Measurements from ENCODE around the gene MRPS25. TPM values are rescaled to one million over a fixed set of nuclear protein-coding genes. Genes with fewer than 3 reads are reported as not detected.

Gene MRPS25
- total and polyA plus RNA-seq, 2 experiments from 2014 or later = 27.2 to 41.8 TPM

DNA sequence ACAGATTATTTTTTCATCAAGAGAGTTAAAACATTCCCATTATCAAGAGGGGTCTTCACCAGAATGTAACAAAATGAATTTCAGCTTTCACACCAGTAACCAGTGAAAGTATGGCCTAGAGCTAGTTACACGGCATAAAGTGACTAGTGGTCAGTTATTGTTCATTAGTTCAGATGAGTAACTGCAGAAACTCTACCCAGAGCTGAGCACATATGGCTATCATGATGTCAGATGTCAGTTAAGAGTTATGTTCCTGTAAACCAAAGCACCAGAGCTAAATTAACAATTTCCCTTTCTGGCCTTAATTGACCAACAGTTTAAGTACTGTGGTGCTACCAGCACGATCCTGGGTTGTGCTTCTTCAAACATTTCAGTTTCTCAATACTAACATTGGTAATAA, 6.6 kb upstream of the MRPS25 start:
- Histone ChIP-seq H3K4me2 (ENCODE audit: unreplicated experiment) (no peak overlapping the region), H3K9me2 (ENCODE audit: insufficient read depth) (no peaks in the 10 kb centered on the region), H3K27me3 (replicated peaks; ENCODE audit: insufficient read depth) (no peaks in the 10 kb centered on the region), H3K9ac (no peak overlapping the region), H3K4me1 (ENCODE audit: insufficient read depth) (no peaks in the 10 kb centered on the region), H3K9me3 (ENCODE audit: low read depth) (no peaks in the 10 kb centered on the region), H3K4me3 (no peak overlapping the region), H3K36me3 (ENCODE audit: low read depth) (peaks cover 27% of the 10 kb centered on the region), H3K79me2 (ENCODE audit: insufficient read depth) (no peaks in the 10 kb centered on the region), H3K27ac (no peak overlapping the region), H2AFZ (no peak overlapping the region), H4K20me1 (ENCODE audit: insufficient read depth) (no peaks in the 10 kb centered on the region), H3F3A (ENCODE audit: insufficient read depth) (no peaks in the 10 kb centered on the region)
- TF ChIP-seq EZH2phosphoT487 (IDR thresholded peaks at IDR 0.05; ENCODE audit: insufficient read depth, low read depth) = no peak
- no peak for TF ChIP-seq EZH2 (IDR thresholded peaks at IDR 0.05; ENCODE audit: insufficient read depth, poor library complexity, severe bottlenecking)
- DNase-seq = no peak
- 97 to 100% methylated on average over 2 of the region's 2 CpGs for WGBS, 2 experiments (ENCODE audit: low coverage in 1 of 2, low lambda C conversion rate in 2 of 2, missing lambda C conversion rate in 2 of 2)
- in situ Hi-C loops (cut with MboI) = no loop called here

DNA sequence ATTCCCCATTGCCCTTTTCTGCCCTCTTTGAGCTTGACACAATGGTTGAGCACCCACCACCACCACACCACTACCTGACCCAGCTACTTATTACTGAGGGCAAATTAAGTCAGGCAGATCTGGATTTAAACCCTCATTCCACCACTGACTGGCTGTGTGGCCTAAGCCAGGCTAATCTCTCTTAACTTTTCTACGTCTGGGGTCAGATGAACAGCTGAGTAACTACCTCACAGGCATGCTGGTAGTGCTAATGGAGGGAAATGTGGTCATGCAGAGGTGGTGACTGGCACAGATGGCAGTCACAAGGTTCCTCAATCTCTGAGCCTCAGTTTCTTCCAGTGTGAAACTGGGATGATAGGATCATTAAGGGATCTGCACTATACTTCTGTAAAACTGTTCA, 4.3 kb upstream of the MRPS25 start:
- Histone ChIP-seq H3K9me3 (ENCODE audit: low read depth) (no peaks in the 10 kb centered on the region), H3K9ac (no peak overlapping the region), H3K4me1 (ENCODE audit: insufficient read depth) (0 out of 2 replicates have a peak, but pooled peaks cover 4% of the 10 kb centered on the region), H4K20me1 (ENCODE audit: insufficient read depth) (no peaks in the 10 kb centered on the region), H3K27me3 (replicated peaks; ENCODE audit: insufficient read depth) (no peaks in the 10 kb centered on the region), H3K79me2 (ENCODE audit: insufficient read depth) (peaks cover 5% of the 10 kb centered on the region), H3K36me3 (ENCODE audit: low read depth) (peaks cover 9% of the 10 kb centered on the region; the same call in 1 of the 2 replicates), H3K4me2 (ENCODE audit: unreplicated experiment) (no peak overlapping the region), H3K9me2 (ENCODE audit: insufficient read depth) (no peaks in the 10 kb centered on the region), H3K27ac (no peak overlapping the region), H2AFZ (no peak overlapping the region), H3F3A (ENCODE audit: insufficient read depth) (no peaks in the 10 kb centered on the region; the same call in 1 of the 2 replicates), H3K4me3 (no peak overlapping the region)
- TF ChIP-seq EZH2phosphoT487 (IDR thresholded peaks at IDR 0.05; ENCODE audit: insufficient read depth, low read depth) (no peak), EZH2 (IDR thresholded peaks at IDR 0.05; ENCODE audit: insufficient read depth, poor library complexity, severe bottlenecking) (no peak)
- 95 to 100% methylated on average over 1 of the region's 1 CpG for WGBS, 2 experiments (ENCODE audit: low coverage in 1 of 2, low lambda C conversion rate in 2 of 2, missing lambda C conversion rate in 2 of 2)
- in situ Hi-C loops (cut with MboI) = no loop called here
- DNase-seq = no peak

DNA sequence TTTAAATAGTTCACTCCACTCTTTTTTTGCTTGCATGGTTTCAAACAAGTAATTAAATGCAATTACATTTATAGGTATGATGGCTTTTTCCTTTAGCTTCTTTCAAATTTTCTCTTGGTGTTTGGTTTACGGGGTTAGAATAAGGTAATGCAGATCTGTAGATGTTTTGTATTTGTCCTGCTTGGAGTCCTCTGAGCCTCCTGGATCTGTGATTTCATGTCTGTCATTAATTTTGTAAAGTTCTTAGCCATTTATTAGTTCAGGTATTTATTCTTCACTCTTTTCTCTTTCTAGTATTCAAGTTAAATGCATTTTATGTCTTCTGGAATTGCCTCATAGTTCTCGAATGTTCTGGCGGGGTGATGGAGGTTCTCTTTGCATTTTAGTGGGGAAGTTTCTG, 1.4 kb upstream of the MRPS25 start:
- H3F3A ChIP-seq (ENCODE audit: insufficient read depth) = no peaks in the 10 kb centered on the region; the same call in 1 of the 2 replicates
- H3K9me2 ChIP-seq (ENCODE audit: insufficient read depth) = no peaks in the 10 kb centered on the region
- H3K9ac ChIP-seq = no peak overlapping the region
- WGBS, 2 experiments (ENCODE audit: low coverage in 1 of 2, low lambda C conversion rate in 2 of 2, missing lambda C conversion rate in 2 of 2) = 86 to 94% methylated on average over 3 of the region's 3 CpGs
- no peaks in the 10 kb centered on the region for H4K20me1 ChIP-seq (ENCODE audit: insufficient read depth)
- H3K27me3 ChIP-seq (replicated peaks; ENCODE audit: insufficient read depth) = no peaks in the 10 kb centered on the region
- no peak overlapping the region for H3K27ac ChIP-seq
- DNase-seq = no peak
- in situ Hi-C loops (cut with MboI) = no loop called here
- H2AFZ ChIP-seq = peak overlapping the region; percentile 92; the same call in 1 of the 2 replicates
- H3K79me2 ChIP-seq (ENCODE audit: insufficient read depth) = peaks cover 22% of the 10 kb centered on the region
- no peak overlapping the region for H3K4me2 ChIP-seq (ENCODE audit: unreplicated experiment)
- H3K36me3 ChIP-seq (ENCODE audit: low read depth) = peaks cover 7% of the 10 kb centered on the region; the same call in 1 of the 2 replicates
- no peaks in the 10 kb centered on the region for H3K9me3 ChIP-seq (ENCODE audit: low read depth)
- H3K4me3 ChIP-seq = no peak overlapping the region
- peaks cover 15% of the 10 kb centered on the region for H3K4me1 ChIP-seq (ENCODE audit: insufficient read depth)
- TF ChIP-seq EZH2phosphoT487 (IDR thresholded peaks at IDR 0.05; ENCODE audit: insufficient read depth, low read depth) (no peak), EZH2 (IDR thresholded peaks at IDR 0.05; ENCODE audit: insufficient read depth, poor library complexity, severe bottlenecking) (no peak)

DNA sequence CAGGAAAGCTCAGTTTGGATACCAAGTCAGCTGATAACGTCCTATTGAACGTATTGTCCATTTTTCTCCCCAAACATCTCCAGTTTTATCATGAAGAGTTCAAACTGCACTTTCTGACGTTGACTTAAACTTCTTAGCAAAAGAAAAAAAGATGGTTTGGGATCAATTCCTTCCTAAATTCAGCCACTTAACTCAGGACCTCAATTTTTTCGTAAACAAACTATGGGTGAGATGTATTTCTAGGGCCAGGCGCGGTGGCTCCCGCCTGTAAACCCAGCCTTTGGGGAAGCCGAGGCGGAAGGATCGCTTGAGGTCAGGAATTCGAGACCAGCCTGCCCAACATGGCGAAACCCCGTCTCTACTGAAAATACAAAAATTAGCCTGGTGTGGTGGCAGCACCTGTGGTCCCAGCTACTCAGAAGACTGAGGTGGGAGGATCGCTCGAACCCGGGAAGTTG, 464 bp upstream of the MRPS25 start:
- H3K27me3 ChIP-seq (replicated peaks; ENCODE audit: insufficient read depth) = no peaks in the 10 kb centered on the region
- H3K27ac ChIP-seq = peak overlapping the region; percentile 35
- H3K36me3 ChIP-seq (ENCODE audit: low read depth) = 0 out of 2 replicates have a peak, but pooled peaks cover 3% of the 10 kb centered on the region
- DNase-seq = no peak
- H3K4me2 ChIP-seq (ENCODE audit: unreplicated experiment) = peak overlapping the region; percentile 85
- peak overlapping the region; percentile 93 for H3K4me3 ChIP-seq
- no peaks in the 10 kb centered on the region for H4K20me1 ChIP-seq (ENCODE audit: insufficient read depth)
- peaks cover 26% of the 10 kb centered on the region for H3K79me2 ChIP-seq (ENCODE audit: insufficient read depth)
- peaks cover 15% of the 10 kb centered on the region for H3K4me1 ChIP-seq (ENCODE audit: insufficient read depth)
- no peak for TF ChIP-seq EZH2phosphoT487 (IDR thresholded peaks at IDR 0.05; ENCODE audit: insufficient read depth, low read depth)
- no peak for TF ChIP-seq EZH2 (IDR thresholded peaks at IDR 0.05; ENCODE audit: insufficient read depth, poor library complexity, severe bottlenecking)
- H3K9me2 ChIP-seq (ENCODE audit: insufficient read depth) = no peaks in the 10 kb centered on the region
- H3K9ac ChIP-seq = peak overlapping the region; percentile 97; the same call in 1 of the 2 replicates
- H3F3A ChIP-seq (ENCODE audit: insufficient read depth) = no peaks in the 10 kb centered on the region; the same call in 1 of the 2 replicates
- WGBS, 2 experiments (ENCODE audit: low coverage in 1 of 2, low lambda C conversion rate in 2 of 2, missing lambda C conversion rate in 2 of 2) = 55 to 57% methylated on average over 16 of the region's 16 CpGs
- in situ Hi-C loops (cut with MboI) = no loop called here
- peak overlapping the region; percentile 92 for H2AFZ ChIP-seq
- H3K9me3 ChIP-seq (ENCODE audit: low read depth) = no peaks in the 10 kb centered on the region
